ENCODE results near the gene ZFAND5. TPM values are rescaled to one million over a fixed set of nuclear protein-coding genes. Genes with fewer than 3 reads are reported as not detected.
A peak's percentile ranks its signal among the peaks of the same experiment; 100 is the strongest.

ZFAND5 gene
- total and polyA plus RNA-seq, 9 donors: 146 to 904 (median 208) TPM

- Histone ChIP-seq H3K36me3 (no peaks in the 10 kb centered on the region), H3K4me3 (no peak overlapping the region), H3K9me3 (no peaks in the 10 kb centered on the region), H3K27ac (no peak overlapping the region), H3K27me3 (no peaks in the 10 kb centered on the region), H3K4me1 (ENCODE audit: insufficient read depth) (no peaks in the 10 kb centered on the region)
- intact Hi-C loops (cut with DNase I): no loop called here
- TF ChIP-seq EP300 (IDR thresholded peaks at IDR 0.05) (no peak), CTCF (IDR thresholded peaks at IDR 0.05) (no peak), POLR2A (IDR thresholded peaks at IDR 0.05) (no peak)
- 81 to 89% (median 81%) methylated on average over 3 of the region's 3 CpGs for WGBS, 3 donors
- no peak for DNase-seq
Observed at GRCh38 chr9:72322678-72323077, 42.3 kb downstream of the ZFAND5 start.

GRCh38 chr9:72322259-72322658 lies 42.7 kb downstream of the ZFAND5 start:
- H3K27me3 ChIP-seq: no peaks in the 10 kb centered on the region
- DNase-seq: no peak
- TF ChIP-seq CTCF (IDR thresholded peaks at IDR 0.05): no peak
- no peak for TF ChIP-seq EP300 (IDR thresholded peaks at IDR 0.05)
- no peak for TF ChIP-seq POLR2A (IDR thresholded peaks at IDR 0.05)
- no peaks in the 10 kb centered on the region for H3K9me3 ChIP-seq
- no peaks in the 10 kb centered on the region for H3K36me3 ChIP-seq
- intact Hi-C loops (cut with DNase I): no loop called here
- H3K4me3 ChIP-seq: no peak overlapping the region
- H3K27ac ChIP-seq: no peak overlapping the region
- WGBS, 3 donors: 77 to 87% (median 79%) methylated on average over 2 of the region's 2 CpGs
- H3K4me1 ChIP-seq (ENCODE audit: insufficient read depth): no peaks in the 10 kb centered on the region

- no peak for TF ChIP-seq EP300 (IDR thresholded peaks at IDR 0.05)
- TF ChIP-seq CTCF (IDR thresholded peaks at IDR 0.05): no peak
- TF ChIP-seq POLR2A (IDR thresholded peaks at IDR 0.05): no peak
- H3K4me3 ChIP-seq: no peak overlapping the region
- intact Hi-C loops (cut with DNase I): no loop called here
- peak in 2 of 5 donors; percentile 24 to 25 for DNase-seq
- H3K27me3 ChIP-seq: no peaks in the 10 kb centered on the region
- H3K27ac ChIP-seq: peak overlapping the region in 1 of 2 donors; percentile 51
- no peaks in the 10 kb centered on the region for H3K9me3 ChIP-seq
- no peaks in the 10 kb centered on the region for H3K36me3 ChIP-seq
- peaks cover 9% of the 10 kb centered on the region for H3K4me1 ChIP-seq (ENCODE audit: insufficient read depth)
- 12 to 20% (median 18%) methylated on average over 10 of the region's 10 CpGs for WGBS, 3 donors
Observed at GRCh38 chr9:72315510-72316311, 49.3 kb downstream of the ZFAND5 start.

GRCh38 chr9:72315089-72315509 lies 49.9 kb downstream of the ZFAND5 start:
- Histone ChIP-seq H3K9me3 (no peaks in the 10 kb centered on the region), H3K4me3 (no peak overlapping the region), H3K4me1 (ENCODE audit: insufficient read depth) (peaks cover 9% of the 10 kb centered on the region), H3K36me3 (no peaks in the 10 kb centered on the region), H3K27me3 (no peaks in the 10 kb centered on the region), H3K27ac (peak overlapping the region in 1 of 2 donors; percentile 51)
- WGBS, 3 donors: 0 to 2% (median 1%) methylated on average over 5 of the region's 5 CpGs
- no peak for TF ChIP-seq EP300 (IDR thresholded peaks at IDR 0.05)
- no peak for TF ChIP-seq POLR2A (IDR thresholded peaks at IDR 0.05)
- no peak for TF ChIP-seq CTCF (IDR thresholded peaks at IDR 0.05)
- intact Hi-C loops (cut with DNase I): no loop called here
- peak; percentile 70 to 83 (median 81) for DNase-seq
